DMS114 treated with DMSO at 0.1 percent for 48 hours (cell line): ENCODE results near the gene PTPN21.

Experiments
- DNase-seq: peaks from one replicate; lab custom pipeline; 2025; ENCODE audit not compliant: unreplicated experiment; lab: John Stamatoyannopoulos, UW

PTPN21 gene

DNA sequence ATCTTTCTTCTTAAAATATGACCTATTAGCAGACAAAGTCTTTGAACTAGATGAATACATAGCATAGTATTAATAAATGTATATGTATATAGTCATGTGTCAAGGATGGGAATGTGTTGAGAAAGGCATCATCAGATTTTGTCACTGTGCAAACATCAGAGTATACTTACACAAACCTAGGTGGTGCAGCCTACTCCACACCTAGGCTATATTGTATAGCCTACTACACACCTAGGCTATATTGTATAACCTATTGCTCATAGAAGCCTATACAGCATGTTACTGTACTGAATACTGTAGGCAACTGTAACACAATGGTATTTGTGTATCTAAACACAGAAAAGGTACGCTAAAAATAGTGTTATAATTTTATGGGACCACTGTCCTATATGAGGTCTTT lies 47.6 kb downstream of the PTPN21 start:
- no peak for DNase-seq

DNA sequence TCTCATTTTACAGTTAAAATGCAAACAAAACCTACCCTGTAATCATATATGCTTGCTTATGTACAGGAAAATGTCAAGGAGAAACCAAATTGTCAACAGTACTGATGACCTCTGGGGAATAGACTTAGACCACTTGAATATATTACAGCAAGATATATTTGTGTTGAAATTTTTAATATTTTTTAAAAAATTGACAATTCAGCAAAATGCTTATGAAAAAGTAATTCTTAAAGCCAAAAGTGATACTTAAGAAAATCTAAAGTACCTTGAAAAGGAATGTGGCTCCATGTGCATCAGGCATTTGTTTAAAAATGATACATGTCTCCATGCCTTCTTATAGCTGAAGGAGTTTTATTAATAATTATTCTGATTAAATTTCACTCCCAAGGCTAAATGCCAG lies 49.2 kb downstream of the PTPN21 start:
- DNase-seq, result no peak

DNA sequence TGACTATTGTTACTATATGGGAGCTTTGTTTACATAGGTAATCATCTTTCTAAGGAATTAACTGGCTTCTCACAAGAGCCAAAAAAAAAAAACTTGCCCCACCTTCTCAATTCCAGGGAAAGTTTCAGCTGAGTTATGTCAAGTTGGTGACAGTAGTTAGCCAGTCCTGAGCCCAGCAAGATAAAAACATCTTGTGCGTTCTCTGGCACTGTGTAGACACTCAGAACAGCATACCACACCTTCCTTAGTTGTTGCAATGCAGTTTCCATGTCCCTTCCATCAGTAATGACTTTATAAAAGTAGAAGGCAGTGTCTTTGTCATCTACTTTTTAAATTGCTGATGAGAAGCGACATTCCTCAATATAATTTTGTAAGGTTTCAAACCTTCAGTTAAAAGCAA lies 50.2 kb downstream of the PTPN21 start:
- no peak for DNase-seq

DNA sequence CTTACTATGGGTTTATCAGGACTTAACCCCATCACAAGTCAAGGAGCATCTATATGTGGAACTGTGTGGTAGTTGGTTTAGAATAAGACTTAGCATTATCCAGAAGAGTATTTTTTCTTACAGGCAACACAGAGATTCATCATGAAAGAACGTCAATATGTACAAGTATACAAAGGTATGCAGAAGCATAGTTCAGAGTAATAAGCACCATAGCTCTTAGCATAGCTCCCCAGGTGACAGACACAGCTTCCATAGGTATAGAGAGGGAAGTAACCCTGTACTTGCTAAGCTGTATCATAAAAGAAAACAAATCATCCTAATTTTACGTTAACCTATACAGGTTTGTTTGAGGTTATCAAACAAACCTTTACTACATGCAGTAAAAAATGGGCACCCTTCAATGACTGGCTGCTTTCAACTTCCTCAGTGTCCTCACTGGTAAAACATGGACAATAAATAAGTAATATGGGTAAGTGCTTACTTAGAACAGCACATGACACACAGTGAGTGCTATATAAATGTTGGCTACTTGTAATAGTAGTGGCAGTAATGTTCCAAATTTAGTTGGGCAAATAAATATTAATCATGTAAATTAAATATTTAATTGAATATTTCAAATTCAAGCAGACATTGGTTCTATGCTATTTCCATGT lies 50.9 kb downstream of the PTPN21 start:
- no peak for DNase-seq

DNA sequence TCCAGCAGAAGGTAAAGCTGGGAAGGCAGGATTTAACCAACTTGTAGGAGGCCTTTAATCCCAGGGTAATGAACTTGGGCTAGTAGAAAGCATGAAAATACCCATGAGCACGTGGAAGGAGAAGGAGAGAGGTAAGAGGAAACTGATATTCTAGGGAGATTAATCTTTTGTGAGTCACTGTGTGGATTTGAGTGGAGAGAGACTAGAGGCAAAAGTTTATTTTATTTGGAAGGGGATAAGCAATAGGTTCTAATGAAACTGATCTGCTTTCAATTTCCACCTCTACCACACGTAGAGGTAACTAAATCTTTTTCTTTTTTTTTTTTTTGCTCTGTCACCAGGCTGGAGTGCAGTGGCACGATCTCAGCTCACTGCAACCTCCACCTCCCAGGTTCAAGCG lies 52.1 kb downstream of the PTPN21 start:
- no peak for DNase-seq

DNA sequence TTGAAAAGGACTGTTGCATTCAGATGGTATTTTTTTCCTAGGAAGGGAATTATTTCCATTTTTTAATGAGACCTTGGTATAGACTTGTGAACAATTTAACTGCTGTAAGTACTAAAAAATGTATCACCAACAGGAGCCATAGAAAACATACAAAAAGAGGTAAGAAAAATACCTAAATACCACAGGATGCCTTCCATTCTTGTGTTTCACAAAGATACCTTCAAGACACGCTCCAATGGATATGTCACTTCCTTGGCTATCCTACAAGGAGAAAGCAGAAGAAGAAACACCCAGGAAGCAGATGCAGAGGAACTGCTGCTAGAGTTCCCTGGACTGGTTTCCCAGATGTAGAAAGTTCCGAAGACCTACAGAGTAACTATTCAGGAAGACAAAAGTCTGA lies 54.2 kb downstream of the PTPN21 start:
- DNase-seq, result no peak

DNA sequence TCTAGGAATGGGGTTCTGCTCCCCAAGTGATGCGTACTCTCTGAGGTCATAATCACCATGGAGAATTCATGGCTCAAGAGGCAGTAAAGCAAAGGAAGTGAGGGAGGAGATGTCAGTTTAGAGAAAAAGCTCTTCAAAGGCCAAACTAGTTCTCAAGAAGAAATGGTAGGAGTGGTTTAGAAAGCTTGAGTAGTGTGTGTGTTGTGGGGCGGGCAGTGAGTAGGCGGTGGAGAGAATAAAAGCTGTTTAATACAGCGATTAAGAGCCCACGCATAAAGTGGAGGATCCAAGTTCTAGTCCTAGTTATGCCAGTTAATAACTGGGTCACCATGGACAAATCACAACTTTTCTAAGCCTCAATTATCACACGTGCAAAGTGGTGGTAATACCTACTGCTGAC lies 55.6 kb downstream of the PTPN21 start:
- DNase-seq, result no peak

DNA sequence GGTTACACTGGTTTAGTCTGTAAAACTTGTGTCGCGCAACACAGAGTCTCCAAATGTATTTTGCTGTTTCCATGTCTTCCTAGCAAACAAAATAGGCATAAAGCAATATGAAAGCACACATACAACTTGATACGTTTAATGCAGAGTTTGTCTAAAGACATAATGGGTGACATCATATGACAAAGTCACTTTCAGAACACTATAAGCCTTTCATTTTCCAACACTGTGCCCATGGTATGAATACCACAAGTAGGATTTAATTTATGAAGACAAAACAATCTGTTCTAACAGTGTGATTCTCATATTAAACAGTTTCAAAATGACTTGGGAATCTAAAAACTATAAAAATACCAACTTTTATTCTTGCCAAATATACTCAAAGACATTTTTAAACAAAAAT lies 58.4 kb downstream of the PTPN21 start:
- no peak for DNase-seq

DNA sequence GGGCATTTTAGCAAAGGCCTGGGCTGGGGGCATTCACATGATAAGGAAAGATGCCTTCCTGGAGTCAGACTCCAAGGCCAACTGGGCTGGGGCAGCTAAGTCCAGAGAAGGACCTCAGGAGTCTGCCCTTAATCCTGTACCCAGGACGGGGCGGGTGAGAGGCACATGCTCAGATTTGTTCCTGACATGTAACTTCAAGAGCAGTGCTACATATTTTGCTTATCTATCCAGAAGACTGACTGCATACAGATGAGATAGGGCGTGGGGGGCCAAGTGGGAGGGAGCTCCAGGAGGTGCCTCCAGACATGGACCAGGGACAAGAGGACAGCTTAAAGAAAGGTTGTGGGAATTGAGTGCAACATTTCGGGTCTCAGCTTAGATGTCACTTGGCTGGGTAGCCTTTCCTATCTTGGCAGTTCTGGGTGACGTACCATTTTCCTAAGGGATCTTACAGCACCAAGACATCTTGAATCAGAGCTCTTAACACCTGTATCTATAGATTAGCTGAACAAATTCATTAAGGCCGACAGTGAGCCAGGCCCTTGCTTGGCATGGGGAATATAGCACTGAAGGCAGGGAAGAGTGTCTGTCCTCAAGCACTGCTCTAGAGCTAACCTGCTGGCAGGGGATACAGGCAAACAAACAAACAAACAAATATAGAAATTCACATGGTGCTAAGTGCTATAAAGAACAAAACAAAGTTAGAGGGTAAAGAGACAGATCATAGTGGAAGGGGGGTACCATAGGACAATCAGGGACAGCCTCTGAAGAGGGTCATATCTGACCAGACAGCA lies 61.2 kb downstream of the PTPN21 start:
- no peak for DNase-seq

DNA sequence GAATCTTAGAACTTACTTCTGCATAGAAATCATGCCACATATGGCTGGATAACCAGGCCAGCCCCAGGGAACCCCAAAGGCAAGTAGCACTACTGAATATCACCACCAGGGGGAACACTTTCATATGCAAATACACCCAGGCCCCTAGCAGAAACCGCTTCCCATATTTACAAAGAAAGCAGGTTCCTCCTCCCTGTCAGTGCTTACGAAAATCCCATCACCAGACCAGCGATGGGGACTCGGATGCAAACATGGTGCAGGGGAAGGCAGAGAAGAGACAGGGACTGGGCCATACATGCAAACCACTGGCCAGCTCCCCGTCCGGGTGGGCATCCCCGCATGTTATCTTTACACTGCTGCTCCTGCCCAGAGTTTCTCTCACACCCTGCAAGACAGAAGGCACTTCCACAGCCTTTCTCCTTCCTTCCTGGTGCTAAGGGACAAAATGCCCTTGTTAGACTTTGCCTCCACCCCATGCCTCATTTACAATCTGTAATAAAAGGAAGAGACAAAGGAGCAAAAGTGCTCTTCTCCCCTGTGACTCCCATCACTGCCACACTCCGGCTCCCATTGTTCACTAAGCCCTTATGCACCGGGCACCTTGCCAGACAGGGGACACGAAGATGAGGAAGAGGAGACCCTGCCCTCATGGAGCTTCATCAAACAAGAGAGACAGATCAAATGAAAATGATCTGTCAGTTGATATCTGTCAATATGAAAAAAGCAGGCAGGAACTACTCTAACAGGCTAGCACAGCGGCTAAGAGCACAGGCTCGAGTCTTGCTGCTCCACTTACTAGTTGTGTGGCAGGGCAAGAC lies 62.3 kb downstream of the PTPN21 start:
- DNase-seq, result peak; percentile 33

DNA sequence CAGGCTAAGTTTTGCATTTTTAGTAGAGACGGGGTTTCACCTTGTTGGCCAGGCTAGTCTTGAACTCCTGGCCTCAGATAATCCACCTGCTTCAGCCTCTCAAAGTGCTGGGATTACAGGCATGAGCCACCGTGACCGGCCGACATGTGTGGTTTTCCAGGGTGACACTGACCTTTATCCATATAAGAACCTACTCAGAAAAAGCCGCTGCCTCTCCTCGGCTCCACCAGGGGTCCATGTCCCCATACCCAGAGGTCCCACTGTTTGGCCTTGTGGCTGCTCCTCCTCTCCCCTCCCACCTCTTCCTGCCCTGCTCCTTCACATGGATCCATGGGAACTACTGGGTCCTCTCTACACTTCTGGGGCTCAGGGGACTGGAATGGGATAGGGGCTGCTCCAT lies 64.6 kb downstream of the PTPN21 start:
- no peak for DNase-seq

DNA sequence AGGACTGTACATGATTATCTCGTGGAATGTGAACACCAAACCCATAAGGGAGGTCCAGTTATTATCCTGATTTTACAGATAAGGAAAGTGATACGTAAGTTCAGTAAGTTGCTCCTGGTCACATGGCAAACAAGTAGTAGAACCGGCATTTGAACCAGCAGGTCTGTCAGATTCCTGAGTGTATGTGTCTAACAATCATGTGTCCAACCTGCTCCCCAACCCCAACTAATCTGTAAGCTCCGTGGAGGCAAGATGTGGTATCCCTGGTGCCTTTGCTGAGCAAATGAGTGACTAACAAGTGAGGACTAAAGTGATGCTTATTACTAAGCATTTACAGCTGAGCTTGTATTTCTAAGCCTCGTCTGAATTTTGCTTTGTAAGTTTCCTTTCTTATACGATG lies 65.9 kb downstream of the PTPN21 start:
- DNase-seq, result no peak

DNA sequence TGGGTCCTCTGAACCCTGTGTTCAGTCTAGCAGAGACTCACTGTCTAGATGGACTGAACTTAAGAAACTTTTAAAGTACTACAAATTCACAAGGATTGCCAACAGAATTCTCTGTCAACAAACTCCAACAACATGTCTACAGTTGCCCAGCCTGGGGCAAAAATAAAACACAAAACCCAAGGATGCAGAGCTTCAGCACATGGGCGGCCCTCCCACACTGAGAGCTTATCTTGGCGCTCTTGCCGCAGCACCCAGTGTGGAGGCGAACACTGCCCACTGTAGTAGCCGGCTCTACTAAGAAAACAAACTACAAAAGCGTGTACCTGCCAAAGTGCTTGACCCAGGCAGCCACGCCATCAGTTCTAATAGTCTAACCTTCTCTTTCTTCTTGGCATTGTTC lies 66.7 kb downstream of the PTPN21 start:
- no peak for DNase-seq

DNA sequence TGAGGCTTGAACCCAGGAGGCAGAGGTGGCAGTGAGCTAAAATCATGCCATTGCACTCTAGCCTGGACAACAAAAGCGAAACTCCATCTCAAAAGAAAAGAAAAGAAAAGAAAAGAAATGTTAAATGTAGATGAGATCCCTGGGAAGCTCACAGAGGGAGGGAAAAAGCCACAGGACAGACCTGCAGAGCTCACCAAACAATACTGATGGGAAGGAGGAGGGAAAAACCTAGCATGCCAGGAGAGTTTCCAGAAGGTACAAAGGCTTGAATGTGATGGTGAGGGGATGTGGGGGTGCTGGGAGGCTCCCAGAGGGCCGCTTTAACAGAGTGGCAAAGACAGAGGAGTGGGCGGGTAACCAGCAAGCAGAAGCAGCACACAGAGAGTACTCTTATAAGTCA lies 72.3 kb downstream of the PTPN21 start:
- no peak for DNase-seq

DNA sequence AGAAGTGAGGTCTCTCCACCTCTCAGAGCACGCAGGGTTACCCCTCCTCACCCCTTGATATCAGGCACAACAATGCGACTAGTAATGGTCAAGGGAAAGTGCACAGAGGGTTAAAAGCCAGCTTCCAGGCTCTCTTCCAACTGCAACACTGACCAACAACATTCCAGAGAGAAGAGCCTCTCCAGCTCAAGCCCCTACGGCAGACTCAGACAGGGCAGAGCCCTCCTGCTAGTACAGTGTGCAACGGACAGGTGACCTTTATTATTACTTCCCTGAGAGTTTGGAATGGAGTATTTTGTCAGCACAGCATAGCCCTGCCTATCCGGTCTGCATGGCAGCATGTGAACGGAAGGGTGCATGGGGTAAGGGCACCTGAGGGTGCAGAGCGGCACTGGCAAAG lies 73.0 kb downstream of the PTPN21 start:
- DNase-seq, result no peak

DNA sequence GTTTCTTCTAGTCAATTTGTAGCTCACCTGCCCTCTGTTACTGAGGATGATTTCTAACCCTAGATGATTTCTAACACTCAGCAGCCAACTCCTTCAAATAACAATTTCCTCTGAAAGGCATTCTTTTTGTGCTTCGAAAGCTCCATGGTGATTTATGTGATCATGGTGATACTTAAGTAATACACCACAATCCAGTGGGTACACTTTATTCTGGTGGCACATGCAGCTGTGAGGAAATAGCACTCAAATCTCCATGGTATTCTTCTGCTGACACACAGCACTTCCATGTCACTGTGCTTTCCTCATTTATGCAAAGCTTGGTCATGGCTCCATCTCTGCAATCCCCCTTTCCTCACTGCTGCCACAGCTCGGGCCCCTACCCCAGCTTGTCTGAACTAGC lies 73.7 kb downstream of the PTPN21 start:
- no peak for DNase-seq

DNA sequence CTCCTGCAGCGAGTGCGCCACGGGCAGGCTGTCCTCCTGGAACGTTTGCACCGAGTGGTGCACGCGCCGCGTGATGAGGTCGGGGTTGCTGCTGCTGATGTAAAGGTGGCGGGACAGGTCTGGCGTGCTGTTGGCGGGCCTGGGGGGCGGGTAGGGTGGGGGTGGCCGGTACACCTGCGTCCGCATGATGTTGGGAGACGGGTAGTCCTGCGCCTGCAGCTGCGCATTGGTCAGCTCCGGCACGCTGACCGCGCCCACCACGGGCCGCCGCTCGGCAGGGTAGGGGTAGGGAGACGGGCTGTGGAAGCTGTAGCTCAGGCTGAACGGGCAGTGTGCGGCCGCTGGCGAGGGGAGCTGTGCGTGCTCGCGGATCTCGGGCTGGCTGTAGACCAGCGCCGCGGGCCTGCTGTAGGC lies 75.2 kb downstream of the PTPN21 start:
- DNase-seq, result no peak

DNA sequence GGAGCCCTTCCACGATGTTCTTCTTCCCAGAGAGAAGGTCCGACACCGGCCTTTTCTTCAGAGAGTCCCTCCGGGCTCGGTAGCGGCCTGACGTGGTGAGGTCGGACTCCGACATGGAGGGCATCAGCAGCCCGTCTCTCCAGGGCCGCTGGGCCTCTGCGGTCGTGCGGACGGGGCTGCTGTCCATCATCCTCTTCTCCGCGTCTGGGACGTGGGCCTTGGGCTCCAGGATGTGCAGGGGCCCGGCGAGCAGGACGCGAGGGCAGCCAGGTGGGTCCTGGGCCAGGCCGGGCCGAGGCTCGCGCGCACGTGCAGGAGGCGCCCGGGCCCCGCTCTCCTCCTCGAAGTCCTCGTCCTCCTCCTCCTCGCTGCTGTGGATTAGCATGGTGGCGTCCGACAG lies 75.9 kb downstream of the PTPN21 start:
- DNase-seq, result no peak

DNA sequence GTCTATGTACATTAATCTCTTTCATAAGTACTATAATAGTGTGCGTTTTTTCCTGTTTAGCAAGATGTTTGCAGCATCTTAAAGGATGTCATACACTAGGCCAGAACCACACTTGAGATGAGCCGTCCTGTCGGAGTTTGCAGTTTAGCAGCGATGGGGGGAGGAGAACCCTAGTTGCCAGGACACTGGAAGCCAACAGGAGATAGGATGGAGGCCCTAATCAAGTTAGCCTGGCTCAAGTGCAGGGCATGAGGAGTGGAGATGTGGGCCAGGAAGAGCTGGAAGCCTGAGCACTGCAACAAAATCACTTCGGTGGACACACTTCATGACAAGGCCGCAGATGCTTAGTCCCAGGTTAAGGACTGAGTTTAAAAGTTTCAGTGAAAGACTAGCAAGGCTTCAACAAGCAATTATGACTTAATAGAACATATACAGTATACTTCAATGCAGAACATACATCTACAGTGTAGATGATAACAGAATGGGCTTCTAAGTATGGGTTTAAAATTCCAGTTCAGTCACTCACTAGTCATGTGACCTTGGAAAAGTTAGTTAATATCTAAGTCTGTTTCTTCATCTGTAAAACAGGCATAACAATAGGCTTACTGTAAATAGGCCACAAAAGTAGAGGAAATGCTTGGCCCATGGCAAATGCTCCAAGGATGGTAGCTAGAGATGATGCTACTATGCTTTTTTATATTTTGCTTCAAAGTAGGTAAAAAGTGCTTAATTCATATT lies 77.1 kb downstream of the PTPN21 start:
- DNase-seq, result no peak

DNA sequence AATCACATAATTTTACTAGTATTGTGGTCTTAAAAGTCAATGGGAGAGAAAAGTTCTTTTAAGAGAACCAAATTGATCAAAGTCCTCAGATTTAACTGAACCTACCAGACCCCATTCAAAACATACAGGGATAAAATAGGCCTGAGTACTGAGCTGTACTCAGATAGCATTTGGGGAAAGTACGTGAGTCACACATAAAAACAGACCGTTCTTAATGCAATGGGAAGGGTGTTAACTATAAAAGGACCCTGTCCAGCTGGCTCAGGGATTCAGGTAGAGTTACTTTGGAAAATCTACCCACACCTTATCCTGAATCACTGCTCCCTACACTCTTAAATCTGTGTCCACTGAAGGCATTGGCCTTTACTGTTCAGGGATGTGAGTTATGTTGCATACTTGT lies 78.0 kb downstream of the PTPN21 start:
- DNase-seq, result no peak

DNA sequence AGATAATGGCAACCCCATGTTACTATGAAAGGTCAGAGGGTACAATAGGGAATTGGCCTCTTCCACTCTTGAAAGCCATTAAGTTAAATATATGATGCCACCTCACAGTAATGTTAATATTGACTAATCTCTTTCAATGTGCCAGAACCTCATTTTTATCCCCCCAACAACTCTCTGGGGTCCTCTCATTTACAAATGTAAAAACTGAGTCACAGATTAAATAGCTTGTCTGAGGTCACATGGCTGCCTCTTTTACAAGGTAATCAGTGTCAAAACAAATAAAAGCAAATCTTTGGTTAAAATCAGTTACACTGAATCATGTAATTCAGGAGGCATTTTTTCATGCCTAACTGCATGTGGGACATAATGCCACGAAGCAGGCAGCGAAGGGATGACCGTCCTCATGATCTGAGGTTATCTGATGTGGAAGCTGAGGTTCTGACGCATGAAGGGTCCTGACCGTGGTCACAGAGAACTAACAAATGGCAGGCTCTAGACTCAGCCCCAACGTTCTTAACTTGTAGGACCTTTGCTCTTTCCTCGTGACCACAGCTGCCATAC lies 78.5 kb downstream of the PTPN21 start:
- no peak for DNase-seq
